H1 (cell line): ENCODE data around the gene MAPK8IP2. TPM values are rescaled to one million over a fixed set of nuclear protein-coding genes. Genes with fewer than 3 reads are reported as not detected.

ENCODE experiments used
- CTCF ChIA-PET: fragments of 300-600 bp; sonication (Branson Sonifier 250); formaldehyde crosslinking; loops from one replicate; lab custom pipeline; 2021; ENCODE audit not compliant: partially characterized antibody; lab: Charles Lee
- POLR2A ChIA-PET: fragments of 300-600 bp; sonication (Branson Sonifier 250); formaldehyde crosslinking; loops from one replicate; lab custom pipeline; 2021; ENCODE audit warnings: inconsistent platforms; ENCODE audit not compliant: partially characterized antibody; lab: Charles Lee
- DNase-seq, 2 experiments: peaks; one replicate each; pipeline versions ENCODE4 v3.0.0 to v3.0.0-alpha.2; 2010 to 2022; ENCODE audit warnings: low spot score in 2 of 2, low read depth in 1 of 2, mixed read lengths in 1 of 2
- FAIRE-seq: peaks from 2 replicates; lab custom pipeline; 2011; peaks lifted over from hg19 to GRCh38; lab: Jason Lieb, UNC
- H2AFZ ChIP-seq: 2 replicates; pipeline ENCODE4 v1.8.1; 2012; ENCODE audit warnings: low read length, inconsistent platforms
- H2AK5ac ChIP-seq: 2 replicates; pipeline ENCODE4 v1.6.1; 2013; ENCODE audit warnings: low read depth, low read length
- H2BK120ac ChIP-seq: replicated peaks from 2 replicates; pipeline ENCODE3; 2013; ENCODE audit warnings: low read depth, low read length, inconsistent platforms
- H2BK12ac ChIP-seq: 2 replicates; pipeline ENCODE4 v1.6.1; 2013; ENCODE audit warnings: low read depth, low read length
- H2BK15ac ChIP-seq: 2 replicates; pipeline ENCODE4 v1.6.1; 2013; ENCODE audit warnings: low read length
- H2BK20ac ChIP-seq: 2 replicates; pipeline ENCODE4 v1.6.1; 2013; ENCODE audit warnings: low read length
- H2BK5ac ChIP-seq: 2 replicates; pipeline ENCODE4 v1.6.1; 2013; ENCODE audit warnings: low read depth, low read length
- H3K14ac ChIP-seq: 2 replicates; pipeline ENCODE4 v1.6.1; 2013; ENCODE audit warnings: inconsistent platforms; ENCODE audit not compliant: insufficient read length
- H3K18ac ChIP-seq: 2 replicates; pipeline ENCODE4 v1.6.1; 2013; ENCODE audit warnings: low read length; ENCODE audit errors: extremely low read depth
- H3K23ac ChIP-seq: 2 replicates; pipeline ENCODE4 v1.6.1; 2013; ENCODE audit warnings: inconsistent platforms; ENCODE audit not compliant: insufficient read length
- H3K23me2 ChIP-seq: 2 replicates; pipeline ENCODE4 v1.6.1; 2013; ENCODE audit warnings: low read depth, low read length
- H3K27ac ChIP-seq: 2 replicates; pipeline ENCODE4 v1.6.1; 2011; ENCODE audit warnings: low read depth, low read length, inconsistent platforms
- H3K27me3 ChIP-seq, 4 experiments: replicated peaks in 1 of 4; 1 replicate in 1 of 4; 2 replicates in 3 of 4; pipeline versions ENCODE4 v1.6.1 to v1.8.1; 2011 to 2013; ENCODE audit warnings: low read length in 3 of 4, mild to moderate bottlenecking in 3 of 4, inconsistent platforms in 2 of 4, mixed read lengths in 2 of 4, moderate library complexity in 1 of 4; ENCODE audit not compliant: control insufficient read depth in 3 of 4, insufficient read depth in 3 of 4; ENCODE audit errors: extremely low read depth in 1 of 4
- H3K36me3 ChIP-seq, 4 experiments: 2 replicates each; pipeline versions ENCODE4 v1.6.1 to v1.8.1; 2011 to 2013; ENCODE audit warnings: mild to moderate bottlenecking in 4 of 4, low read length in 3 of 4, moderate library complexity in 2 of 4, control low read depth in 1 of 4, inconsistent platforms in 1 of 4; ENCODE audit not compliant: insufficient read depth in 4 of 4, control insufficient read depth in 2 of 4
- H3K4ac ChIP-seq: replicated peaks from 2 replicates; pipeline ENCODE3; 2013; ENCODE audit warnings: low read length, low read depth, mixed read lengths, inconsistent platforms; ENCODE audit not compliant: insufficient read length
- H3K4me1 ChIP-seq, 4 experiments: replicated peaks in 1 of 4; 1 replicate in 1 of 4; 2 replicates in 3 of 4; pipeline versions ENCODE4 v1.6.1 to v1.8.1; 2011 to 2013; ENCODE audit warnings: low read length in 3 of 4, inconsistent platforms in 2 of 4, mixed read lengths in 1 of 4; ENCODE audit not compliant: insufficient read depth in 4 of 4, control insufficient read depth in 3 of 4
- H3K4me2 ChIP-seq, 2 experiments: 2 replicates each; pipeline versions ENCODE4 v1.6.1 to v1.8.1; 2011 to 2013; ENCODE audit warnings: low read depth in 2 of 2, low read length in 2 of 2, control low read depth in 1 of 2, inconsistent platforms in 1 of 2, mild to moderate bottlenecking in 1 of 2; ENCODE audit not compliant: insufficient read depth in 1 of 2
- H3K4me3 ChIP-seq, 4 experiments: fragments of 200-600, 300-600 bp in 1 of 4; sonication (generic), shearing (Covaris generic), sonication (Bioruptor Twin) in 1 of 4; 2 replicates each; pipeline versions ENCODE4 v1.5.1 to v1.8.1; 2011 to 2016; ENCODE audit warnings: low read length in 4 of 4, low read depth in 3 of 4, control low read depth in 2 of 4, inconsistent platforms in 2 of 4, mild to moderate bottlenecking in 2 of 4, mixed read lengths in 1 of 4, moderate library complexity in 1 of 4; ENCODE audit not compliant: insufficient read depth in 2 of 4; ENCODE audit errors: extremely low read depth in 1 of 4
- H3K56ac ChIP-seq: replicated peaks from 2 replicates; pipeline ENCODE3; 2013; ENCODE audit warnings: low read depth, mild to moderate bottlenecking, mixed read lengths, low read length, inconsistent platforms; ENCODE audit not compliant: insufficient read length
- H3K79me1 ChIP-seq: 2 replicates; pipeline ENCODE4 v1.6.1; 2013; ENCODE audit warnings: low read depth, low read length, control low read depth
- H3K79me2 ChIP-seq, 2 experiments: 2 replicates each; pipeline versions ENCODE4 v1.6.1 to v1.8.1; 2012 to 2013; ENCODE audit warnings: low read length in 2 of 2, mild to moderate bottlenecking in 2 of 2, inconsistent platforms in 1 of 2; ENCODE audit not compliant: insufficient read depth in 2 of 2, control insufficient read depth in 1 of 2
- H3K9ac ChIP-seq, 4 experiments: replicated peaks in 1 of 4; 1 replicate in 1 of 4; 2 replicates in 3 of 4; pipeline versions ENCODE4 v1.6.1 to v1.8.1; 2011 to 2013; ENCODE audit warnings: low read depth in 3 of 4, low read length in 3 of 4, control low read depth in 2 of 4, mild to moderate bottlenecking in 2 of 4, moderate library complexity in 2 of 4, inconsistent platforms in 1 of 4; ENCODE audit errors: extremely low read depth in 1 of 4
- H3K9me3 ChIP-seq, 2 experiments: 2 replicates each; pipeline versions ENCODE4 v1.6.1 to v1.8.1; 2012 to 2013; ENCODE audit warnings: mild to moderate bottlenecking in 2 of 2, moderate library complexity in 2 of 2, control low read depth in 1 of 2, inconsistent platforms in 1 of 2, low read depth in 1 of 2, low read length in 1 of 2, mixed read lengths in 1 of 2; ENCODE audit not compliant: insufficient read depth in 2 of 2
- H4K20me1 ChIP-seq, 2 experiments: replicated peaks in 1 of 2; 2 replicates each; pipeline versions ENCODE3 to v1.8.1; 2011 to 2013; ENCODE audit warnings: inconsistent platforms in 2 of 2, low read length in 2 of 2, mild to moderate bottlenecking in 1 of 2; ENCODE audit not compliant: insufficient read depth in 2 of 2, control insufficient read depth in 1 of 2
- H4K5ac ChIP-seq: 2 replicates; pipeline ENCODE4 v1.6.1; 2013; ENCODE audit warnings: low read length, low read depth, mixed read lengths, inconsistent platforms; ENCODE audit not compliant: insufficient read length
- H4K8ac ChIP-seq: 2 replicates; pipeline ENCODE4 v1.8.0; 2013; ENCODE audit warnings: mild to moderate bottlenecking, moderate library complexity, low read length, inconsistent platforms; ENCODE audit not compliant: insufficient read depth; ENCODE audit errors: extremely low read depth
- H4K91ac ChIP-seq: replicated peaks from 2 replicates; pipeline ENCODE3; 2013; ENCODE audit warnings: low read length, mixed read lengths, inconsistent platforms; ENCODE audit not compliant: insufficient read length
- BACH1 ChIP-seq: IDR thresholded peaks from 2 replicates; pipeline ENCODE4 v1.6.1; 2012; ENCODE audit warnings: low read length, improper control_type of control experiment
- EP300 ChIP-seq, 2 experiments: IDR thresholded peaks; 1 replicate in 1 of 2; 2 replicates in 1 of 2; pipeline ENCODE4 v1.6.1; 2011 to 2012; ENCODE audit warnings: low read depth in 2 of 2, low read length in 2 of 2, mild to moderate bottlenecking in 2 of 2, borderline replicate concordance in 1 of 2, inconsistent platforms in 1 of 2, moderate library complexity in 1 of 2
- NANOG ChIP-seq: IDR thresholded peaks from 2 replicates; pipeline ENCODE4 v1.6.1; 2011; ENCODE audit warnings: low read length, low read depth, mild to moderate bottlenecking, inconsistent platforms; ENCODE audit not compliant: insufficient read depth, poor library complexity, severe bottlenecking
- SP2 ChIP-seq: IDR thresholded peaks from 2 replicates; pipeline ENCODE4 v1.6.1; 2012; ENCODE audit warnings: mild to moderate bottlenecking, low read length, inconsistent platforms
- TAF1 ChIP-seq: IDR thresholded peaks from 2 replicates; pipeline ENCODE4 v1.6.1; 2011; ENCODE audit warnings: mild to moderate bottlenecking, low read depth, low read length
- WGBS, 2 experiments: shearing (Covaris generic) in 1 of 2; methylation state at CpG; one replicate each; pipeline versions ENCODE4 v1.1.6 to v1.1.7; 2013 to 2015; ENCODE audit warnings: low lambda C conversion rate in 2 of 2, mixed read lengths in 2 of 2, inconsistent platforms in 1 of 2, low coverage in 1 of 2, missing lambda C conversion rate in 1 of 2; ENCODE audit not compliant: insufficient replicate concordance in 2 of 2, insufficient coverage in 1 of 2, insufficient read length in 1 of 2; ENCODE audit errors: extremely low coverage in 1 of 2, missing lambda C conversion rate in 1 of 2; 5-methylcytosine and 5-hydroxymethylcytosine counted together
- polyA plus RNA-seq, 7 experiments: library from polyadenylated mRNA; depleted of rRNA in 3 of 7; stranded (reverse) in 5 of 7; unstranded in 2 of 7; fragments of >200 nt in 5 of 7; fragments of 200-250 nt in 2 of 7; gene quantifications; 1 replicate in 5 of 7; 2 replicates in 1 of 7; 4 replicates in 1 of 7; pipeline versions ENCODE4 v1.2.1 to v1.2.3, GENCODE V29; 2011 to 2013; ENCODE audit warnings: missing spikeins in 2 of 7, mixed read lengths in 2 of 7
- total RNA-seq: library from RNA; stranded (reverse); fragmentation: NEBNext Ultra II Directional; extraction: Animal tissue kit (Norgen Biotek cat#: 25700); gene quantifications from 2 replicates; pipeline ENCODE4 v1.2.1, GENCODE V29; 2021

MAPK8IP2 gene
- total and polyA plus RNA-seq, 2 of the 8 experiments (the other 6 are each of a cell fraction or from before 2014, with no cell fraction given): 1.5 to 5.5 TPM

DNA sequence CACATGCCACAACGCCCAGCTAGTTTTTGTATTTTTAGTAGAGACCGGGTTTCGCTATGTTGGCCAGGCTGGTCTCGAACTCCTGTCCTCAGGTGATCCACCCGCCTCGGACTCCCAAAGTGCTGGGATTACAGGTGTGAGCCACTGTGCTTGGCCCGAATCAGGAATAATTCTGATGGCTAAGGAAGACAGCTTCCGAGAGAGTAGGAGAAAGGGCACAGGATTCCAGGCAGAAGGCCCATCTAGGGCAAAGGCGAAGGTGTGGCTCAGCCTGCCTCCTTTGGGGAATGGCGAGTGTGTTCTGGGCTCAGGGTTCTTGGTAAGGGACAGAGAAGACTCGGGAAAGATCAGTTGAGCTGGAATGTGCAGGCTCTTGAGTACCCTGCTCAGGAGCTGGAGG lies 36.3 kb upstream of the MAPK8IP2 start:
- Histone ChIP-seq H3K18ac (no peak overlapping the region), H4K91ac (no peak overlapping the region), H3K36me3 (peaks cover 2 to 10% (median 7%) of the 10 kb centered on the region in 4 experiments; a peak in 6 of 8 replicates), H3K56ac (no peak overlapping the region), H2BK20ac (no peak overlapping the region), H2BK15ac (no peak overlapping the region), H3K9ac (no peak overlapping the region), H2AK5ac (no peak overlapping the region), H4K8ac (no peak overlapping the region), H4K20me1 (peaks cover 0 to 1% of the 10 kb centered on the region in 2 experiments), H3K4me3 (no peak overlapping the region), H3K4me2 (no peak overlapping the region; a peak in 1 of 4 replicates), H3K79me2 (no peaks in the 10 kb centered on the region)
- no peak for FAIRE-seq
- ChIA-PET POLR2A (interaction anchor here (2.5 to 5.4 kb wide), 3 partner anchors 13 to 39 kb away, joined by 9 to 37 read pairs (median 15); partner anchors contain the start of genes CHKB, CPT1B and SCO2), CTCF (interaction anchor here (1.0 to 4.8 kb wide), 6 partner anchors 11 to 138 kb away, joined by 3 to 84 read pairs (median 8); partner anchors contain the start of gene CPT1B)
- TF ChIP-seq BACH1: no peak
- no peak for TF ChIP-seq TAF1
- no peak for TF ChIP-seq SP2
- TF ChIP-seq EP300 (IDR thresholded peaks at IDR 0.05; ENCODE audit: borderline replicate concordance in 1 of 2, low read depth in 2 of 2, low read length in 2 of 2): no peak
- no peak for TF ChIP-seq NANOG
- TF ChIP-seq, all 59 proteins: peak for 0
- Histone ChIP-seq H2BK5ac (no peak overlapping the region), H3K9me3 (no peaks in the 10 kb centered on the region), H3K23ac (no peak overlapping the region), H3K14ac (no peak overlapping the region), H4K5ac (no peak overlapping the region), H3K4ac (no peak overlapping the region), H3K27me3 (peaks cover 0 to 5% (median 3%) of the 10 kb centered on the region in 4 experiments; a peak in 5 of 7 replicates), H3K79me1 (no peaks in the 10 kb centered on the region), H3K27ac (no peak overlapping the region), H3K23me2 (peaks cover 3% of the 10 kb centered on the region; the same call in 1 of the 2 replicates), H2BK12ac (no peak overlapping the region), H3K4me1 (peaks cover 0 to 3% (median 0%) of the 10 kb centered on the region in 4 experiments; a peak in 2 of 7 replicates), H2BK120ac (no peak overlapping the region), H2AFZ (no peak overlapping the region)
- WGBS, 2 experiments: 85% methylated on average over 11 of the region's 11 CpGs; no CpG with 5 or more reads in 1 of the 2 experiments
- no peak for DNase-seq
